ENCODE data around the gene TAAR6. TPM values are rescaled to one million over a fixed set of nuclear protein-coding genes. Genes with fewer than 3 reads are reported as not detected.

The TAAR6 gene
- total and polyA plus RNA-seq, 2 of the 8 experiments (the other 6 are each of a cell fraction or from before 2014, with no cell fraction given): 0.06 TPM; not detected in 1

- no peak for TF ChIP-seq BCL11A (IDR thresholded peaks at IDR 0.05; ENCODE audit: low read depth in 2 of 2, low read length in 2 of 2)
- TF ChIP-seq SP2 (IDR thresholded peaks at IDR 0.05; ENCODE audit: low read length): no peak
- no peak for TF ChIP-seq SIRT6 (IDR thresholded peaks at IDR 0.05; ENCODE audit: low read length)
- TF ChIP-seq RBBP5 (IDR thresholded peaks at IDR 0.05; ENCODE audit: borderline replicate concordance, low read depth, low read length): no peak
- TF ChIP-seq CBX5 (IDR thresholded peaks at IDR 0.05; ENCODE audit: low read depth, low read length): no peak
- TF ChIP-seq MAX (IDR thresholded peaks at IDR 0.05): no peak
- ChIA-PET CTCF (ENCODE audit: partially characterized antibody) (no interaction called here), POLR2A (ENCODE audit: partially characterized antibody) (no interaction called here)
- Histone ChIP-seq H3K4me1 (replicated peaks in 1 of 4; ENCODE audit: control insufficient read depth in 3 of 4, insufficient read depth in 4 of 4, low read length in 3 of 4) (no peaks in the 10 kb centered on the region), H4K91ac (replicated peaks; ENCODE audit: insufficient read length, low read length) (no peak overlapping the region), H3K4me2 (ENCODE audit: insufficient read depth in 1 of 2, low read depth in 2 of 2, low read length in 2 of 2) (no peak overlapping the region), H3K36me3 (ENCODE audit: control insufficient read depth in 2 of 4, insufficient read depth in 4 of 4, low read length in 3 of 4) (no peaks in the 10 kb centered on the region), H3K27ac (ENCODE audit: low read depth, low read length) (no peak overlapping the region), H3K4ac (replicated peaks; ENCODE audit: insufficient read length, low read depth, low read length) (no peak overlapping the region), H2BK5ac (ENCODE audit: low read depth, low read length) (no peak overlapping the region), H4K20me1 (replicated peaks in 1 of 2; ENCODE audit: control insufficient read depth in 1 of 2, insufficient read depth in 2 of 2, low read length in 2 of 2) (no peaks in the 10 kb centered on the region), H2BK12ac (ENCODE audit: low read depth, low read length) (no peak overlapping the region), H3K27me3 (replicated peaks in 1 of 4; ENCODE audit: control insufficient read depth in 3 of 4, extremely low read depth in 1 of 4, insufficient read depth in 3 of 4, low read length in 3 of 4) (no peaks in the 10 kb centered on the region), H2BK15ac (ENCODE audit: low read length) (no peak overlapping the region), H3K56ac (replicated peaks; ENCODE audit: insufficient read length, low read depth, low read length) (no peak overlapping the region), H3K23ac (ENCODE audit: insufficient read length) (no peak overlapping the region), H3K23me2 (ENCODE audit: low read depth, low read length) (no peaks in the 10 kb centered on the region), H3K9me3 (ENCODE audit: insufficient read depth in 2 of 2, low read depth in 1 of 2, low read length in 1 of 2) (no peaks in the 10 kb centered on the region), H3K4me3 (ENCODE audit: extremely low read depth in 1 of 4, insufficient read depth in 2 of 4, low read depth in 3 of 4, low read length in 4 of 4) (no peak overlapping the region), H2BK20ac (ENCODE audit: low read length) (no peak overlapping the region), H2AFZ (ENCODE audit: low read length) (no peak overlapping the region), H2BK120ac (replicated peaks; ENCODE audit: low read depth, low read length) (no peak overlapping the region), H4K5ac (ENCODE audit: insufficient read length, low read depth, low read length) (no peak overlapping the region), H4K8ac (ENCODE audit: extremely low read depth, insufficient read depth, low read length) (no peak overlapping the region), H3K9ac (replicated peaks in 1 of 4; ENCODE audit: extremely low read depth in 1 of 4, low read depth in 3 of 4, low read length in 3 of 4) (no peak overlapping the region), H3K18ac (ENCODE audit: extremely low read depth, low read length) (no peak overlapping the region), H2AK5ac (ENCODE audit: low read depth, low read length) (no peak overlapping the region), H3K79me1 (ENCODE audit: low read depth, low read length) (no peaks in the 10 kb centered on the region), H3K79me2 (ENCODE audit: control insufficient read depth in 1 of 2, insufficient read depth in 2 of 2, low read length in 2 of 2) (no peaks in the 10 kb centered on the region), H3K14ac (ENCODE audit: insufficient read length) (no peak overlapping the region)
- FAIRE-seq (no peak), DNase-seq (ENCODE audit: low read depth in 1 of 2, low spot score in 2 of 2) (no peak)
- 92% methylated on average over 2 of the region's 2 CpGs; no CpG with 5 or more reads in 1 of the 2 experiments for WGBS, 2 experiments (ENCODE audit: extremely low coverage in 1 of 2, insufficient coverage in 1 of 2, insufficient read length in 1 of 2, insufficient replicate concordance in 2 of 2, low coverage in 1 of 2, low lambda C conversion rate in 2 of 2, missing lambda C conversion rate in 1 of 2)
Measured at GRCh38 chr6:132587424-132587823, 17.3 kb downstream of the TAAR6 start.
